Measurements from ENCODE around the gene DTD1. TPM values are rescaled to one million over a fixed set of nuclear protein-coding genes. Genes with fewer than 3 reads are reported as not detected.
A peak's percentile ranks its signal among the peaks of the same experiment; 100 is the strongest.

The DTD1 gene
- polyA plus RNA-seq, 12 donors = 14.5 to 32.0 (median 18.1) TPM; not detected in 1

- DNase-seq = no peak
Observed at GRCh38 chr20:18611492-18611891, 23.6 kb downstream of the DTD1 start.

DNA sequence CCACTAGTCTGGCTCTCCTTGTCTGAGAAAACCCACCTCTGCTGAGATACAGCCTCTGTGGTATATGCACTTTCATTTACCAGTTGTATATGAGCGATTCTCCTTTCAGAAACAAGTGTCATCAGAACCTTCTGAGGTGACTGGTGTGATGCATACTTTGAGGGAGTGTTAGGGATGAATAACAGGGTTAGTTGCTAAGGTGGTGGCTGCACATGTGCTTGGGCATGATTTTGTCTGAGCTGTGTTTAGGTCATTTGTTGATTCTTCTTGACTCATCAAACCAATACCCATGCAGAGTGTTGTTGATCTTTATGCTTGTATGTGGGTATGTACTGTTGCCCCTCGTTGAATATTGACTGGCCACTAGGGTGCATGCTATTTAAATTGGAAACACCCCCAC lies 25.7 kb downstream of the DTD1 start:
- DNase-seq = no peak

- no peak for DNase-seq
Observed at GRCh38 chr20:18614244-18614643, 26.4 kb downstream of the DTD1 start.

DNA sequence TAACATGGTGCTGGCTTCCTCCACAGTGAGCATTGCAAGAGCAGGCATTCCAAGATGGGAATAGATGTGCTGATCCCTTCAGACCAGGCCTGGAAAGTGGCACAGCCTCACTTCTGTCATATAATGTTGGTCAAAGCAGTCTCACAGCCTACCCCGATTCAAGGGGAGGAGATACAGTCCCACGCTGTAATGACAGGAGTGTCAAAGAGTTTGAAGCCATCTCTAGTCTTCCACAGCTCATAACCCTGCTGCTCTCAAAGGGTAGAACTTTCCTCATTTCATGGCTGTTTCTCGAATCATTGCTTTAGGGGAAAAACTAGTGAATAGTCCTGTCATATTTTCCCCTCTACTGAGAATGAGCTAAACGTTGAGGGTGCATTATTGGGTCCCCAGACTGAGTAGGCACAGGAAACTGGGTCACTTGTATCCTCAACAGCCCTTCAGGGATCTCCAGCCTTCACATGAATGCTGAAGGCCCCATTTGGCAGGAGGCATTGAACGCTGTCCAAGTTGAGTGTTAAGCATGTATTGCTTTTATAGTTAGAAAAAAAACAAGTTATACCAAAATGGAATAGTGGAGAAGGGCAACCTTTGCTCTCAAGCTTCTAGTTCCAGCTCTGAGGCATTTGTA lies 27.3 kb downstream of the DTD1 start:
- DNase-seq = no peak

- DNase-seq = no peak
Observed at GRCh38 chr20:18621004-18621403, 33.1 kb downstream of the DTD1 start.

GRCh38 chr20:18623156-18623910 lies 35.5 kb downstream of the DTD1 start:
- DNase-seq = no peak

- DNase-seq = no peak
Observed at GRCh38 chr20:18624948-18625347, 37.1 kb downstream of the DTD1 start.

DNA sequence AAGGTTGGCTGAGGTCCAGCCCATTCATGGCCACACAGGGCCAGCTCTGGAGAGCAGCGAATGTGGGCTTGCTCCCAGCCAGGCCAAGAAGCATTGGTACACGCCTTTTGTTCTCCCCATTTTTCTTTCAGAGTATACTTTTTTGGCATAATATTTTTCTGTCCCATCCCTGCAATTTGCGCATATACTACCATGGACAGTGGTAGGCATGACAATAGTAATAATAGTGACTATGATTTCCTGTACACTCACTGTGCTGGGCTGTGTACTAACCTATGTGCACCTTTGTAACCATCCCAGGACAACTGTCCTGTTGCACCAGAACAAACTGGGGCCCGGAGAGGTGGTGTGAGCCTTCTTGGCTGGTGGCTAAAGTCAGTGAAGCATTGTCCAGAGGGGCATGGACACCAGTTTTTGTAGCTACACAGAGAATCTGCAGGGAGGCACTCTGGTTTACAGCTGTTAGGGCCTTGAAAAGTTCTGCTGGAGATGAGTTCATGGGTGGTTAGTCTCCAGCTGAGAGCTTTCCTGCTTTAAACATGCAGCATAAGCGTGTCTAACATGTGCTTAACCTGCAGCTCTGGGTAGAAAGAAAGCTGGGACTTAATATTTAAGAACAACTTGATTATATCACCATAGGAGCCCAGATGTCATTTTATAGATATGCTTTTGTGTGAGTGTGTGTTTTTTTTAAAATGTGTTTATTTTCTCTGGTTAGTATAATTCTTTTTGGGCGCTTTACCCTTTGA lies 38.2 kb downstream of the DTD1 start:
- DNase-seq = no peak

GRCh38 chr20:18628330-18628920 lies 40.6 kb downstream of the DTD1 start:
- no peak for DNase-seq

DNA sequence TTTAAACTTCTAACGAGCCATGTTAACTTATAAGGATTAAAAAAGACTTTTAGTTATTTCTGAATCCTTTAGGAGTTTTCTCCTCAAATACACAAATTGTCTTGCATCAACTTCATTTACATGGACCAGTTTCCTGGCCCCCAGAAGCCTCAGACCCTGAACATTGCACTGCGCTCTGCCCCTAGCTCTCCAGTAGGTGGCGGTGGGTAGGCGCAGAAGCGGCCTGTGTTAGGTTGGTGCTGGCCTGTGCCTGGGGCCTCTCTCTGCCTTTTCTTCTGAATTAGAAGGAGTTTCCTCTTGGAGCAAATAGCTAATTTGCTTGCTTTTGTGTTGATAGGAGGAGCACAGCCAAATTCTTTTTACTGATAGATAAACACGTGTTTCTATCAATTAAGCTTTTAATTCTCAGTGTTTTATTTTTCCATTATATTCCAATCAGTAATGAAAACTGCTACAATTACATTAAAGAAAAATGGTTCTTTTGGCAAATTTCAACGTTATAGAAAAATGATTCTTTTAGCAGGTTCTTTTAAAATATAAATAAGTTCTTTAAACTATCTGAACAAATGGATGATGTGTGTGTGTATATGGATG lies 44.4 kb downstream of the DTD1 start:
- DNase-seq = peak; percentile 65

- DNase-seq = no peak
Observed at GRCh38 chr20:18633411-18633810, 45.6 kb downstream of the DTD1 start.

GRCh38 chr20:18634501-18634900 lies 46.6 kb downstream of the DTD1 start:
- no peak for DNase-seq

- no peak for DNase-seq
Observed at GRCh38 chr20:18635380-18635779, 47.5 kb downstream of the DTD1 start.

- DNase-seq = no peak
Observed at GRCh38 chr20:18637224-18637623, 49.4 kb downstream of the DTD1 start.

- no peak for DNase-seq
Observed at GRCh38 chr20:18638768-18639167, 50.9 kb downstream of the DTD1 start.

DNA sequence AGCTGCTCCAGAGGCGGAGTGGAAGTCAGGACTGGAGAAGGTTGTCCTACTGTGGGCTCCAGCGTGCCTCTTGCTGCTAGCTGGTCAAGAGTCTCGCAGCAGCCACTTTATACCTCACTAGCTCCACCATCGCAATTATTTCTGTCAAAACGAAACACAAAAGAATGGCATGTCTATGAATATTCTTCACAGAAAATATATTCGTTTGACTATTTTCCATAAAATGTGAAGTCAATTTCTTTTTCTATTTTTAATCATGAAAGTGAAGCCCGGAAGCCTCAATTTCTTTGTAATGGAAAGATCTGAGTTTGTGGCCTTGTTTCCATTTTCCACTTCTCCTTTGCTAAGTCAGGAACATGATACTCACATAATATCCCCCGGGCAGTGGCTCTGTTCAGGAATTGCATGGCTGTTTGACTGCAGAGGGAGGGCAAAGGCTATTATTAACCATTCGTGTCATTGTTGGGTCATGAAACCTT lies 51.7 kb downstream of the DTD1 start:
- DNase-seq = peak; percentile 43

- DNase-seq = no peak
Observed at GRCh38 chr20:18645196-18645745, 57.4 kb downstream of the DTD1 start.

DNA sequence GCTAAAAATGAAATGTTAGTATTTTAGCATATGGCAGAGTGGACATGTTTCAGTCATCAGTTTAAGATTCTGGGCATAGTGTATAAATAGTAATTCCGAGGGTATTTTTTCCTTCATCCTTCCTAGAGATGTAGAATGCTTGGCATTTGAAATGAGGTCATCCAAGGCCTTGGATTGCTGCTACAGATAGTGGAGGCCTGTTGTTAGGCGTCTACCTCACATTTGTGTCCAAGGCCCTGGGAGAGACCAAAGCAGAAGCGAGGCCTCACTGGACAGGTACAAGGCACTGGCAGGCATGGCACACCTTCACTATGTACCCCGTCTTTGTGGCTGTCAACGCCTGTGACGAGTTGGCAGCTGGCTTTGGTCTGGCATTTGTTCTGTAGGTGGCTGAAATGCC lies 58.0 kb downstream of the DTD1 start:
- no peak for DNase-seq

DNA sequence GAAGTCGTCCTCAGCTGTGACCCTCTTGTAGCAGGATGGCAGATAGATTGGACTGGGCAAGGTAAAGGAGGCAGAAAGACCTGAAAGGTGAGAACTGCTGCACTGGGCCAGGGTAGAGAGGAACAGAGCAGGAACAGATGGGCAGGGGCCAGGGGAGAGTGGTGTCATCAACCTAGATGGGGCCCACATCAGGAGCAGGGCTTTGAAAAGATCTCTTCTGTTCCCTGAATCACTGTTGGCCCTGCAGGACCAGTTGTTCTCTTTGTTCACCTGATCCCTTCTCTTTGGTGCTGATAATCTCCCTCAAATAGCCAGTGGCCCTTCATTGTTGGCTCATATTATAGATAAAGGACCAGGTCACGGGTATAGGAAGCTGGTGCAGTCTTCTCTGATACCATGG lies 59.9 kb downstream of the DTD1 start:
- DNase-seq = no peak

- DNase-seq = no peak
Observed at GRCh38 chr20:18650224-18650623, 62.4 kb downstream of the DTD1 start.

DNA sequence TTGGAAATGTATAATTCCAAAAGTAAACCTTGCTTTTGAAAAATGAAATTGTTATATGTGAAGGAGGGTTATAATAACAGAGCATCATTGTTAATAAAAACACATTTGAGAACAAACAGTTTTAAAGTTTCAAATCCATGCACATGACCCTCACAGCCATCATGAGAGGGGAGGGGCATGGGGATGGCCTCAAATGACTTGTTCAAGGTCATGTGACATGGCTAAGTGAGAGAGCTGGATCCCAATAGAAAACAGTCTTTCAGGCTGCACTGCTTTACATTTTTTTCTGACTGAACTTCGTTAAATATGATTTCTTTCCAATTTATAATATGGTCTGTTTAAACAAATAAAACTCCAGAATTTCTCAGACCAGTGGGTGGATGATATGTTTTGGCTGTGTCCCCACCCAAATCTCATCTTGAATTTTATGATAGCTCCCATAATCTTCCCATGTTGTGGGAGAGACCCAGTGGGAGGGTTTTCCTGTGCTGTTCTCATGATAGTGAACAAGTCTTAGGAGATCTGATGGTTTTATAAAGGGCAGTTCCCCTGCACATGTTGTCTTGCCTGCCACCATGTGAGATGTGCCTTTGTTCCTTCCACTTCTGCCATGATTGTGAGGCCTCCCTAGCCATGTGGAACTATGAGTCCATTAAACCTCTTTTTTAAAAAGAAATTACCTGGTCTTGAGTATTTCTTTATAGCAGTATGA lies 66.0 kb downstream of the DTD1 start:
- DNase-seq = no peak

Data from muscle of arm (tissue), 12 donors.